ENCODE data around the gene C12orf76.
A peak's percentile ranks its signal among the peaks of the same experiment; 100 is the strongest.
"Not testable (repeated sequence)": the region's sequence is repeated elsewhere in the genome, so short reads cannot be mapped to it uniquely, and the experiment has no call there.

Gene C12orf76

DNA sequence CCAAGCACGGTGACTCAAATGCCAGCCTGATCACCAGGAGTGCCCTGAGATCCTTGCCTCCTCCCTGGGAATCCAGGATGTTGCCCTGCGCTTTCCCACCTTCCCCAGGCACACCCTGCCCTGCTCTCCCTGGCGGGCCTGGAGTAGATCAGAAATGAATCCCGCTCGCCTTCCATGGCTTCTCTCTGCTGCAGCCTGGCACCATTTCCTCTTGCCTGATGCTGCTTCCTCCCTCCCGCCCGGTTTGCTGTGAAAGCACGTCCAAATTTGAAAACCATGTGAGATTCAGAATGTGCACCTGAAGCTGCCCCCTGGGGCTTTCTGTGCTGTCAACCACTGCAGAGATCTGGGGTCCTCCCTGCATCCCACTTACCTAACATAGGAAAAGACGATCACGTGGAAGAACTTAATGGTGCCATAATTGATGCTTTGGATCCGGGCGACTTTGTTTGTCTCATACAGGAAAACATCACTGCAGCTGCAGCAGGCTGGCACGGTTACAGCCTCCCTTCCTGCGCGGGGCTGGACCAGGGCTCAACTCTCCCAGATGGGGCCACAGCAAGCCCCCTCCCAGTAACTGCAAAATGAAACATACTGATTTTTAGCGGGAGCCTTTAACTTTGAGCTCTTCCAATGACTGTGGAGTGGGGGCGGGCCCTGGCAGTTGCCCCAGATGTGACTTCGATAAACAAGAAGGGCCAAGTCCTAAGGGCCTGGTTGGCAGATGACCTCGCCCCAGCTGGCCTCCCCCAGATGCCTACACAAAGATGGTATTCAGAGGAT is 24.9 kb upstream of the C12orf76 start:
- H3K4me3 ChIP-seq (ENCODE audit: control insufficient read depth, low read depth, low read length) = peak overlapping the region; percentile 56
- TF ChIP-seq CTCF (conservative IDR thresholded peaks at IDR 0.05; ENCODE audit: control insufficient read depth, insufficient read depth, low read depth, low read length) = no peak
- peak; percentile 30 for DNase-seq (ENCODE audit: low read depth)

GRCh38 chr12:110072636-110073035 is 24.3 kb upstream of the C12orf76 start:
- not testable (repeated sequence) for DNase-seq (ENCODE audit: low read depth); H3K4me3 ChIP-seq (ENCODE audit: control insufficient read depth, low read depth, low read length)

DNA sequence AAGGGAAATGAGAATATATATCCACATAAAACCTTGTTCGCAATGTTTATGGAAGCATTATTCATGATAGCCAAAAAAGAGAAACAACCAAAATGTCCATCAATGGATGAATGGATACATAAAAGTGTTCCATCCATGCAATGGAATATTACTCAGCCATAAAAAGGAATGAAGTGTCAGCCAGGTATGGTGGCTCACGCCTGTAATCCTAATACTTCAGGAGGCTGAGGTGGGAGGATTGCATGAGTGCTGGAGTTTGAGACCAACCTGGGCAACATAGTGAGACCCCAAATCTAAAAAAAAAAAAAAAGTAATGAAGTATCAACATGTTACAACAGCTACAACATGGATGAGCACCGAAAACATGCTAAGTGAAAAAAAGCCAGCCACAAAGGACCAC is 23.6 kb upstream of the C12orf76 start:
- TF ChIP-seq CTCF (conservative IDR thresholded peaks at IDR 0.05; ENCODE audit: control insufficient read depth, insufficient read depth, low read depth, low read length) = no peak
- DNase-seq (ENCODE audit: low read depth) = no peak
- no peak overlapping the region for H3K4me3 ChIP-seq (ENCODE audit: control insufficient read depth, low read depth, low read length)

- H3K4me3 ChIP-seq (ENCODE audit: control insufficient read depth, low read depth, low read length) = no peak overlapping the region
- DNase-seq (ENCODE audit: low read depth) = no peak
- no peak for TF ChIP-seq CTCF (conservative IDR thresholded peaks at IDR 0.05; ENCODE audit: control insufficient read depth, insufficient read depth, low read depth, low read length)
Observed at GRCh38 chr12:110071504-110071903, 23.2 kb upstream of the C12orf76 start.

- no peak for DNase-seq (ENCODE audit: low read depth)
- no peak for TF ChIP-seq CTCF (conservative IDR thresholded peaks at IDR 0.05; ENCODE audit: control insufficient read depth, insufficient read depth, low read depth, low read length)
- H3K4me3 ChIP-seq (ENCODE audit: control insufficient read depth, low read depth, low read length) = no peak overlapping the region
Observed at GRCh38 chr12:110068654-110069053, 20.3 kb upstream of the C12orf76 start.

GRCh38 chr12:110068115-110068514 is 19.8 kb upstream of the C12orf76 start:
- H3K4me3 ChIP-seq (ENCODE audit: control insufficient read depth, low read depth, low read length); DNase-seq (ENCODE audit: low read depth): not testable (repeated sequence)

DNA sequence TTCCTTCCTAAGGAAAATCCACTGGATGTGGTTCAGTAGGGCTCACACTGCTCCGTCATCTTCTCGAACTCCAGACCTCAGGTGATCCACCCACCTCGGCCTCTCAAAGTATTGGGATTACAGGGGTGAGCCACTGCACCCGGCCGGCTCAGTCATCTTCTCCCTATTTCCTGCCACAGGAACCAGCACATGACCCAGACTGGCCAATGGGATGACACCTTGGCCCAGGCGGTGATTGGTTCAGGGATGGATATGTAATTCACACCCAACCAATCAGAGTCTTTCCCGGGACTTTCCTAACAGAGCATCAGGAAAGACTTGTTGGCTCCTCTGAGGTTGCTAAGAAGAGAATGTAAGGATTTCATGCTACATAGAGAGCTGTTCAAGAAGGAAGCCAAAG is 19.2 kb upstream of the C12orf76 start:
- H3K4me3 ChIP-seq (ENCODE audit: control insufficient read depth, low read depth, low read length) = no peak overlapping the region
- peak; percentile 8 for DNase-seq (ENCODE audit: low read depth)

More for the DNA sequence above, 19.2 kb upstream of the C12orf76 start:
- TF ChIP-seq CTCF (conservative IDR thresholded peaks at IDR 0.05; ENCODE audit: control insufficient read depth, insufficient read depth, low read depth, low read length) = no peak

Data from fibroblast of mammary gland (primary cell).